Right atrium auricular region (tissue), 2 donors: ENCODE measurements around the gene PNPLA6. TPM values are rescaled to one million over a fixed set of nuclear protein-coding genes. Genes with fewer than 3 reads are reported as not detected.

ENCODE experiments used
- DNase-seq: peaks from one replicate; pipeline ENCODE4 v3.0.0-alpha.2; 2019; ENCODE audit warnings: low spot score
- H3K27ac ChIP-seq, 2 donors: fragments of 200-600 bp; sonication (generic); 1 replicate in 1 of 2; 2 replicates in 1 of 2; pipeline ENCODE4 v1.5.1; 2016 to 2019
- H3K27me3 ChIP-seq, 2 donors: fragments of 200-600 bp; sonication (generic); one replicate each; pipeline versions ENCODE4 v1.5.1 to v1.6.0; 2017 to 2019
- H3K36me3 ChIP-seq: fragments of 200-600 bp; sonication (generic); one replicate; pipeline ENCODE4 v1.5.1; 2016
- H3K4me1 ChIP-seq, 2 donors: fragments of 200-600 bp; sonication (generic); one replicate each; pipeline versions ENCODE4 v1.5.1 to v1.6.0; 2017 to 2019
- H3K4me3 ChIP-seq, 2 donors: fragments of 200-600 bp; sonication (generic); 1 replicate in 1 of 2; 2 replicates in 1 of 2; pipeline ENCODE4 v1.5.1; 2017 to 2019; ENCODE audit warnings: mild to moderate bottlenecking in 1 of 2, moderate library complexity in 1 of 2
- H3K9me3 ChIP-seq, 2 donors: fragments of 200-600 bp; sonication (generic); one replicate each; pipeline ENCODE4 v1.5.1; 2019
- CTCF ChIP-seq, 2 donors: fragments of 200-600 bp; sonication (generic); IDR thresholded peaks; one replicate each; pipeline ENCODE4 v1.5.1; 2019; ENCODE audit warnings: antibody characterized with exemption in 2 of 2
- total RNA-seq, 2 donors: library from RNA; depleted of rRNA; stranded (reverse); fragments of >200 nt; gene quantifications; one replicate each; pipeline ENCODE4 v1.1.0, GENCODE V29; 2016

The PNPLA6 gene
- total RNA-seq, 2 donors from 2014 or later, result 45.3 to 70.6 TPM

- Histone ChIP-seq H3K27me3 (no peaks in the 10 kb centered on the region), H3K4me3 (no peak overlapping the region)
- TF ChIP-seq CTCF (IDR thresholded peaks at IDR 0.05), result no peak
Measured at GRCh38 chr19:7504684-7505083, 30.8 kb upstream of the PNPLA6 start.

GRCh38 chr19:7505288-7505681 lies 30.2 kb upstream of the PNPLA6 start:
- Histone ChIP-seq H3K9me3 (no peaks in the 10 kb centered on the region), H3K36me3 (no peaks in the 10 kb centered on the region), H3K27me3 (no peaks in the 10 kb centered on the region), H3K27ac (no peak overlapping the region), H3K4me1 (peaks cover 0 to 22% of the 10 kb centered on the region in 2 donors), H3K4me3 (no peak overlapping the region)
- no peak for DNase-seq
- no peak for TF ChIP-seq CTCF (IDR thresholded peaks at IDR 0.05)

More at GRCh38 chr19:7504684-7505083, 30.8 kb upstream of the PNPLA6 start:
- H3K9me3 ChIP-seq, result no peaks in the 10 kb centered on the region
- peaks cover 0 to 22% of the 10 kb centered on the region in 2 donors for H3K4me1 ChIP-seq
- H3K27ac ChIP-seq, result no peak overlapping the region
- DNase-seq, result no peak
- H3K36me3 ChIP-seq, result no peaks in the 10 kb centered on the region

GRCh38 chr19:7505682-7506384 lies 29.7 kb upstream of the PNPLA6 start:
- DNase-seq, result no peak
- no peaks in the 10 kb centered on the region for H3K9me3 ChIP-seq
- H3K36me3 ChIP-seq, result no peaks in the 10 kb centered on the region
- H3K4me1 ChIP-seq, result peaks cover 0 to 19% of the 10 kb centered on the region in 2 donors
- H3K27ac ChIP-seq, result no peak overlapping the region
- no peaks in the 10 kb centered on the region for H3K27me3 ChIP-seq
- H3K4me3 ChIP-seq, result peak overlapping the region in 1 of 2 donors; percentile 24
- no peak for TF ChIP-seq CTCF (IDR thresholded peaks at IDR 0.05)

- H3K27me3 ChIP-seq, result no peaks in the 10 kb centered on the region
- H3K9me3 ChIP-seq, result no peaks in the 10 kb centered on the region
- no peak overlapping the region for H3K27ac ChIP-seq
- H3K4me1 ChIP-seq, result peaks cover 0 to 12% of the 10 kb centered on the region in 2 donors
- H3K4me3 ChIP-seq, result peak overlapping the region in 1 of 2 donors; percentile 24
- peak; percentile 75 for DNase-seq
- H3K36me3 ChIP-seq, result no peaks in the 10 kb centered on the region
- TF ChIP-seq CTCF (IDR thresholded peaks at IDR 0.05), result no peak
Measured at GRCh38 chr19:7506385-7507328, 28.9 kb upstream of the PNPLA6 start.

- H3K4me1 ChIP-seq, result peaks cover 0 to 12% of the 10 kb centered on the region in 2 donors
- no peaks in the 10 kb centered on the region for H3K9me3 ChIP-seq
- peak; percentile 79 for DNase-seq
- no peaks in the 10 kb centered on the region for H3K36me3 ChIP-seq
- no peaks in the 10 kb centered on the region for H3K27me3 ChIP-seq
- H3K27ac ChIP-seq, result no peak overlapping the region
- no peak for TF ChIP-seq CTCF (IDR thresholded peaks at IDR 0.05)
- no peak overlapping the region for H3K4me3 ChIP-seq
Measured at GRCh38 chr19:7507884-7508283, 27.6 kb upstream of the PNPLA6 start.
